ENCODE measurements around the gene CUL4A.
"Not testable (repeated sequence)": the region's sequence is repeated elsewhere in the genome, so short reads cannot be mapped to it uniquely, and the experiment has no call there.

The CUL4A gene

DNA sequence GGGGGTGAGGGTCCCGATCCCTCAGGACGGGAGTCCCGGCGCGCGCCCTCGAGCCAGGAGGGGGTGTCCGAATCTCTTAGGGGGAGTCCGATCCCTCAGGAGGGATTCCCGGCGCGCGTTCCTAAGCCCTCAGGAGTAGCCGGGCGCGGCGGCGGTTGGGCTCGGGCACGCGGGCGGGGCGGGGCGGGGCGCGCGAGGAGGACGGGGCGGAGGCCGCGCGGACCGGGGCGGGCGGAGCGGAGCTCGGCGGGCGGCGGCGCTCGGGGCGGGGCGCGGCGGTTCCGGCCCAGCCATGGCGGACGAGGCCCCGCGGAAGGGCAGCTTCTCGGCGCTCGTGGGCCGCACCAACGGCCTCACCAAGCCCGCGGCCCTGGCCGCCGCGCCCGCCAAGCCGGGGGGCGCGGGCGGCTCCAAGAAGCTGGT lies at the start of gene CUL4A:
Gene CUL4A (plus strand): TSS at position 278 of the 423 bp plus-strand sequence. CDS start 15 bp downstream, at position 293.
- DNase-seq (ENCODE audit: low read depth, low spot score): peak; percentile 70
- in situ Hi-C loops (cut with HindIII; ENCODE audit: low sequenced_read_pairs): no loop called here
- H3K4me3 ChIP-seq (ENCODE audit: low read depth, low read length): peak within 1 kb of the TSS; percentile 80
- TF ChIP-seq CTCF (IDR thresholded peaks at IDR 0.05; ENCODE audit: low read depth, low read length): no peak

GRCh38 chr13:113159701-113160100 lies 49.7 kb upstream of the CUL4A start:
- DNase-seq (ENCODE audit: low read depth, low spot score): no peak
- H3K4me3 ChIP-seq (ENCODE audit: low read depth, low read length): no peak overlapping the region
- TF ChIP-seq CTCF (IDR thresholded peaks at IDR 0.05; ENCODE audit: low read depth, low read length): no peak
- in situ Hi-C loops (cut with HindIII; ENCODE audit: low sequenced_read_pairs): no loop called here

DNA sequence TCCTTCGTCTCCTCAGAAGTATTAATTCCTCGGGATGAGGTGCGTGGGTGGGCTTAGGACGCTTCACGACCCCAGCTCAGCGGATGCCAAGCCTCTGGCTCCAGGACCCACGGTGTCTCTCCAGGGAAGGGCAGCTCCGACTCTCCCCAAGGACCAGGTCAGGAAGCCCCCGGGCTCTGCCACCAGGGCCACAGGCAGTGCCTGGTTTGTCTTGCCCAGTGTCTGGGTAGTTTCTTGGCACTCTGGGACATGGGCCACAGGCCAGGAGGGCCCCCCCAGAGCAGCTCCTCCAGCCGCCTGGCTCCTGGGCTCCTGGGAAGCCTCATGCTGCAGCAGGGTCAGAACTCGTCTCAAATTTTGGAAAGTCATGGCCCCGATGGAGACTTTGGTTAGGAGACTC lies 48.4 kb upstream of the CUL4A start:
- DNase-seq (ENCODE audit: low read depth, low spot score): no peak
- in situ Hi-C loops (cut with HindIII; ENCODE audit: low sequenced_read_pairs): no loop called here
- no peak overlapping the region for H3K4me3 ChIP-seq (ENCODE audit: low read depth, low read length)
- no peak for TF ChIP-seq CTCF (IDR thresholded peaks at IDR 0.05; ENCODE audit: low read depth, low read length)

DNA sequence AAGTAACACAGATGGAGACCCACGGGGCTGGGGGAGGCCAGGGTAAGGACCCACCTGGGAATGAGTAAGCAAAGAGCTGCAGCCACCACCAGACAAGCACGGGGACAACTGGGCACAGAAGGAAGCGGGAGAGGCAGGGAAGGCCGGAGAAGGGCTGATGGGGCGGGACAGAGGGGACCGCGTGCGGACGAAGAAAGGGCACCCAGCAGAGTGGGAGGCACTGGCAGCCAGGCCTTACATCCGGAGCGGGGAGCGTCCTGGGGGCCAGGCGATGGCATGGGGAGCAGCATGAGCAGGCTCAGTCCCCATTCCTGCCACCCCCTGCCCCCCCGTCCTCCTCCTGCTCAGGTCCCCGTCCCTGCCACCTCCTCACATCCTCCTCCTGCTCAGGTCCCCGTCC lies 48.0 kb upstream of the CUL4A start:
- in situ Hi-C loops (cut with HindIII; ENCODE audit: low sequenced_read_pairs): no loop called here
- H3K4me3 ChIP-seq (ENCODE audit: low read depth, low read length): no peak overlapping the region
- TF ChIP-seq CTCF (IDR thresholded peaks at IDR 0.05; ENCODE audit: low read depth, low read length): no peak
- no peak for DNase-seq (ENCODE audit: low read depth, low spot score)

GRCh38 chr13:113161975-113162374 lies 47.4 kb upstream of the CUL4A start:
- in situ Hi-C loops (cut with HindIII; ENCODE audit: low sequenced_read_pairs); DNase-seq (ENCODE audit: low read depth, low spot score); H3K4me3 ChIP-seq (ENCODE audit: low read depth, low read length): not testable (repeated sequence)

DNA sequence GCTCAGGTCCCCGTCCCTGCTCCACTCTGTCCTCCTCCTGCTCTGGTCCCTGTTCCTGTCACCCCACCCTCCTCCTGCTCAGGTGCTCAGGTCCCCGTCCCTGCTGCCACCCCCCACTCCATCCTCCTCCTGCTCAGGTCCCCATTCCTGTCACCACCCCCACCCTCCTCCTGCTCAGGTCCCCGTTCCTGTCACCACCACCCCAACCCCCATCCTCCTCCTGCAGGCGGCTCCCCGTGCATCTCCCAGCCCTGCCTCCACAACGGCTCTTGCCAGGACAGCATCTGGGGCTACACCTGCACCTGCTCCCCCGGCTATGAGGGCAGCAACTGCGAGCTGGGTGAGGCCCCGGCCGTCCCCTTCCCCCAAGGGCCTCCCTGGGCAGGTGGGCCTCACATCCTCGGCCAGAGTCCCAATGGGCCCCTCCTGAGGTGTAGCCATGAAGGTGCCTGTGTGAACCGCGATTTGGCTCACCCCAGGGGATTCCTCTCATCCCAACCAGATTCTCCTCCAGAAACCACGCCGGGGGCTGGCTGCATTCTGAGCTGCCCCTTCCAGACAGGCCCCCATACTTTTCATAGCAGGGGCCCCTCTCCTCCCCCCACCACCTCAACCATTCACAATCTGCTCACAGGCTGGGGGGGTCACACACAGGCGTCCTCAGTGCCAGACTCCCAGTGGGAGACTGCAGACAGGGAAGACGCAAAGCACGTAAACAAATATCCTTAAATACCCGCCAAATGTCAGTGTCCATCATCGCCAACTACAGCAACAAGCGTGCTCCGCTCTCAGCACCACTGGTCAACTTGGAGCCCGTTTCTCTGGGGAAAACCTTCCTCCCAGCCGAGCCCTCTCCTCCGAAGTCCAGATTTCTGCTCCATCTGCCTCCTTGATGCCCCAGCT lies 46.4 kb upstream of the CUL4A start:
- in situ Hi-C loops (cut with HindIII; ENCODE audit: low sequenced_read_pairs): no loop called here
- DNase-seq (ENCODE audit: low read depth, low spot score): no peak
- no peak for TF ChIP-seq CTCF (IDR thresholded peaks at IDR 0.05; ENCODE audit: low read depth, low read length)
- H3K4me3 ChIP-seq (ENCODE audit: low read depth, low read length): no peak overlapping the region

DNA sequence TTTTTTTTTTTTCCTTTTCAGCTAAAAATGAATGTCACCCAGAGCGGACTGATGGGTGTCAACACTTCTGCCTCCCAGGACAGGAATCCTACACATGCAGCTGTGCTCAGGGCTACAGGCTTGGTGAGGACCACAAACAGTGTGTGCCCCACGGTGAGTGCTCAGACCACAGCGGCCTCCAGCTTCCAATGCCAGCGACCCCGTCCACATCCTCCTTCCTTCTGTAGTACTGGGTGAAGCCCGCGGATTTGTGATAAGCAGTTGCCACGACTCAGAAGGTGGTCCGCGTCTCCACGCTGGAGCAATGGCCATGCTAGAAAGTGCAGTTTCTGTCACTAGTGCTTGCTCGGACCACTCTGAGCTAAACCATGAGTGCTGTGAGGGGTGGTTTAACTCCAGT lies 44.9 kb upstream of the CUL4A start:
- DNase-seq (ENCODE audit: low read depth, low spot score): no peak
- in situ Hi-C loops (cut with HindIII; ENCODE audit: low sequenced_read_pairs): no loop called here
- TF ChIP-seq CTCF (IDR thresholded peaks at IDR 0.05; ENCODE audit: low read depth, low read length): no peak
- H3K4me3 ChIP-seq (ENCODE audit: low read depth, low read length): no peak overlapping the region
